Limb (tissue), 2 donors: Measurements from ENCODE around the gene DVL1.
A peak's percentile ranks its signal among the peaks of the same experiment; 100 is the strongest.

Source experiments
- DNase-seq, 2 donors: peaks; one replicate each; pipeline ENCODE4 v3.0.0-alpha.2; 2016; ENCODE audit errors: extremely low spot score in 2 of 2

The DVL1 gene

GRCh38 chr1:1299686-1300351 lies 49.4 kb downstream of the DVL1 start:
- DNase-seq: no peak

GRCh38 chr1:1298861-1299685 lies 50.1 kb downstream of the DVL1 start:
- DNase-seq: peak in 1 of 2 donors; percentile 81

DNA sequence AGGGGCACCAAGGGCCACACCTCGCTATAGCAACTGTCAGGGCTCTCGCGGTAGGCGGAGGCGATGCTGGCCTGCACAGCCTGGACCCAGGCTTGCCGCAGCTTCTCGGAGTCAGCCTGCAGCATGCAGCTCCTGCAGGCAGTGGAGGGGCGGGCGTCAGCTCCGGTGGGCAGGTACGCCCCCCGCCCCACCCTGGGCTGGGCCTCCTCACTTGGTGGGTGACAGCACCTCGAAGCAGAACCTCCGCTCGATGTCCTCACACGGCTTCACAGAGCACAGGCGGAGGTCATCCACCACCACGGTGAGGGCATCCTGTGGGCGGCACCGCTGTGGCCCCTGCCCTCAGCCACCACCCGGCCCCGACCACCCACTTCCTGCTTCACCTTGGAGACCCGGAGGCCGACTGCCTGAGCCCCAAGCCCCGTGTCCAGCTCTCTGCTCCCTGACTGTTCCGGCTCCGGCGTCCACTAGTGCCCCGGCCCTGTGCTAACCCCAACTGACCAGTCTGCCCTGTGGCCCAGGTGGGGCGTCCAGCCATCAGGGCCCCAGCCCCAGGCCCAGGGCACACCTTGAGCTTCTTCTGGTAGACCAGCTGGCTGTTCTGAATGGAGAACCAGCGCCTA lies 51.3 kb downstream of the DVL1 start:
- DNase-seq: no peak

DNA sequence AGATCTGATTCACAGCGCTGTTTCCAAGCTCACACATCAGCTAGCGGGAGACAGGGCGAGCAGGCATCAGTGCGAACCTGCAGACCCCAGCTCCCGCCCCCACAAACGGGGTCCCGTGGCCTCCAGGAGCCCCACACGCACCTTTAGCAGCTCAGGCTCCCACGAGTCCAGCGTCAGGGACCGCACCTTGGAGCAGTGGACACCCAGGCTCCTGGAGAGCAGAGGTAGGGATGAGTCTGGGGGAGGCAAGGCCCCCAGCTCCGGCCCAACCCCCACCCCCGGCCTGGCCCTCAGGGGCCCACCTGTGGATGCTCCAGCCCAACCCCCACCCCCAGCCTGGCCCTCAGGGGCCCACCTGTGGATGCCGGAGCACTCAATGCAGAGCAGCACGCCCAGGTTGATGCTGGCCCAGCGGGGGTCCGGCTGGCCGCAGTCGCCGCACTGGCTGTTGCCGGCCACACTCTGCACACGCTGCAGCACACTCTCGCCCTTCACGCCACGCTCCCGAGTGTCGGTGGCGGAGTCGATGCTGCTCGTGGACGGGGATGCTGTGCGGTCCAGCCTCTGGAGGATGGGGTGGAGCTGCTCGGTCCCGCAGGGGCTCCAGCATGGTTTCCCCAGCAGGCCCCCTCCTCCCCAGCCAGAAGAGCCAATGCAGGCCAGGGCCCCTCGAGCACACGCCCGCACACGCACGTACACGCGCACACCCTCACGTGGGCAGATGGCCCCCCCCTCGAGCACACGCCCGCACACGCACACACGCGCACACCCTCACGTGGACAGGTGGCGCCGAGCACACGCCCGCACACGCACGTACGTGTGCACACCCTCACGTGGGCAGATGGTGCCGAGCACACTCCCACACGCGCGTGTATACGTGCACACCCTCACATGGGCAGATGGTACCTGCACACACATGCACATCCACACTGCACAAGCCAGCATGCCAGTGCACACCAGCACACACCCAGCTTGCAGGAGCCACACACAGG lies 52.9 kb downstream of the DVL1 start:
- DNase-seq: no peak

DNA sequence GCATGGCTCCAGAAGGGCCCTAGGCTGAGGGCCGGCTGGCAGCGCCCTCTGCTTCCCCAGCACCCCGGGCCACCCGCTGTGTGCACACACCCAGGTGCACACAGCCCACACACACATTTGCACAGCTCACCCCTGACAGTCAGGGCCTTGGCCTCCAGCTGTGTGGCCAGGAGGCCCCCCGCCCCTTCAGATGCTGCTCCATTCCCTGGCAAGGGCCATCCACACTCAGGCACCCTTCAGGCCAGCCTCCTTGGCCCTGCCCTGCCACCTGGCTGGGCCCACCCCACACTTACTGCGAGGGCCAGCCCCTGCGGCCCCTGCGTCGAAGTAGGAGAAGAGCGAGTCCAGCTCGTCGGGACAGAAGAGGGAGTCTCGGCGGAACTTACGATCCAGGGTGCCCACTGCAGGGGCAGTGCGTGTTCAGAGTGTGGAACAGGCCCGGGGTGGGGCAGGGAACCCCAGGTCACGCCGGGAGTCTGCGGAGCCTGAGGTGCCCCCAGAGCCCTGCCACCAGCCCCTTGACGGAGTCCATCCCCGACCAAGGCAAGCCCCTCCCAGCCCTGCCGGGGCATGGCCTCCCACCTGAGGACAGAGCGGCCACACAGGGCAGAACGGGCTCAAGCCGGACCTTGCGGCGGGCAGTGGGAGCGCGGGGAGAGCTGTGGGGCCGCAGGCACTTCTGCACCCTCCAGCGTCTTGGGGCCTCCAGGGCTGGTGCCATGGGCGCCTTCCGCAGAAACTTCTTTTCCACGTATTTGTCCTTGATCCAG lies 53.9 kb downstream of the DVL1 start:
- DNase-seq: no peak

DNA sequence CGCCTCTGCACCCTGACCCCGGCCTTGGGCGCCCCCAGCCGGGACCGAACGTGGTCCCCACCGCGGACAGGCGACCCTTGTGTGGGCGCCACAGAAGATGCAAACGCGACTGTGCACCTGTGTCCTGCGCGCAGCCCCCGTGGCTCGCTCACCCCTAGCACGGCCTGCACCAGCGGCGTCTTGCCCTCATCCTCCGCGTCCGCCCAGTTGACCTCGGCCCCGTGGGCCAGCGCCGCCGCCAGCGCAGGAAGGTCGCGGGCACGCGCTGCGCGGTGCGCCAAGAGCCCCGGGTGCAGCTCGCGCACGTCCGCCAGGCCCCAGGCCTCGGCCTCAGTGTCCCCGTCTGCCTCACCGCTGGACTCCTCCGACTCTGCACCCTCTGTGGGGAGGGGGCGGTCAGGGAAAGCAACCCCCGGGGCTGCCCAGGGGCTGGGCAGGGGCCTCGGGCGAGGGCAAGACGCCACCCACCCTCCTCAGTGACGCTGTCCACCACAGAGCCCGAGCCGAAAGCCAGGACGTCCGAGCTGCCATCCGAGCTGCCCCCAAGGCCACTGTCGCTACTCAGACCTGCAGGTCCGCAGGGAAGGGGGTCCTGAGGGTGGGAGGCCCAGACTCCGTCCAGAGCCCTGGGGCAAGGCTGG lies 54.8 kb downstream of the DVL1 start:
- no peak for DNase-seq

GRCh38 chr1:1293263-1294249 lies 55.7 kb downstream of the DVL1 start:
- DNase-seq: no peak

GRCh38 chr1:1292851-1293250 lies 56.4 kb downstream of the DVL1 start:
- DNase-seq: no peak

DNA sequence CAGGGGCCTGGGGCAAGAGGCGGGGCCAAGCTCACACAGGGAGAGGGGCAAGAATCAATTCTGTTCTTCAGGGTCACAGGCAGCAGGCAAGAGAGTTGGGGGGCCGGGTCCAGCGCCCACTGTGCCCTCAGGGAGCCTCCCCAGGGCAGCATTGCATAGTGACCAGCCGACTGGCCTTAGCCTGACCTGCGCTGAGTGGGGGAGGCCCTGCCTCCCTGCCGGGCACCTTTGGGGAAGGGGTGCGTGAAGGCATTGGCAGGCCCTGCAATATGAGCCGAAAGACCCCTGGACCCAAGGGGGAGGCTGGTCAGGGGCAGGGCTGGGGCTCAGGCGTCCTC lies 56.8 kb downstream of the DVL1 start:
- no peak for DNase-seq

DNA sequence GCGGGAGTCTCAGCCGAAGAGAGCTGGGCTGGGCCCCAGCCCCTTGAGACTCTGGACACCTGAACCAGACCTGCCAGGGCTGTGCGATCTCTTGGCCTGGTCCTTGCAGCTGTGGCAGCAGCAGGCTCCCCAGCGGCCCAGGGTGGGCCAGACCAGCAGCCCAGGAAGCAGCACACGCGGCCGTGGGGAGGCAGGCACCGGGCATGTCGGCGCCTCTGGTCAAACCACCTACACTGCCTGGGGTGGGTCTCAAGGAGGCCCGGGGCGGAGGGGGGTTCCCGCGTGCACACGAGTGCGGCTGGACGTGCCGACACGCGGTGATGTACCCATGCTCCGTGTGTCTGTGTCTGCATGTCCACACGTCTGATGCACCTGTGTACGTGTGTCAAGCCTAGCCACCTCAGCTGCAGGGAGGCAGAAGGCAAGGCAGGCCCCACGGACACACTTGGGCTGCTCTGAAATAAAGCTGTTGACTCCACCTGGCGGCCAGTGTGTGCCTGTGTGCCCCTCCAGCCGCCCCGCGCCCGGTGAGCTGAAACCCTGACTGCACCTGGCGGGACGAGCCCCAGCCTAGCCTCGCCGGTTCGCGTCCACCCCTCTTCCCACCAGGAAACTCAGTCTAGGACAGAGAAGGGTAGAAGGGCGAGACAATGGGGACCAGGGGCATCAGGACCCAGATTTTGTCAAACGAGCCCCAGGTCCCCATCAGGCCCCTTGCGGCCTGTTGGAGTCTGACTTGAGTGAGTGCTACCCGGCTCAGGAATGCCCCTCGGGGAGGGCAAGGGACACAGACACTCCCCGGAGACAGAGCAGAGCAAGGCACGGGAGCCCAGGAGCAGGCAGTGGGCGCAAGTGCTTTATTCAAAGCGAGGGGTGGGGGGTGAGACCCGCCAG lies 57.4 kb downstream of the DVL1 start:
- DNase-seq: peak; percentile 50 to 82

GRCh38 chr1:1291023-1291528 lies 58.1 kb downstream of the DVL1 start:
- DNase-seq: no peak

GRCh38 chr1:1290238-1290731 lies 58.9 kb downstream of the DVL1 start:
- peak in 1 of 2 donors; percentile 73 for DNase-seq

GRCh38 chr1:1287288-1288110 lies 61.7 kb downstream of the DVL1 start:
- DNase-seq: no peak

GRCh38 chr1:1286313-1287261 lies 62.6 kb downstream of the DVL1 start:
- DNase-seq: no peak

DNA sequence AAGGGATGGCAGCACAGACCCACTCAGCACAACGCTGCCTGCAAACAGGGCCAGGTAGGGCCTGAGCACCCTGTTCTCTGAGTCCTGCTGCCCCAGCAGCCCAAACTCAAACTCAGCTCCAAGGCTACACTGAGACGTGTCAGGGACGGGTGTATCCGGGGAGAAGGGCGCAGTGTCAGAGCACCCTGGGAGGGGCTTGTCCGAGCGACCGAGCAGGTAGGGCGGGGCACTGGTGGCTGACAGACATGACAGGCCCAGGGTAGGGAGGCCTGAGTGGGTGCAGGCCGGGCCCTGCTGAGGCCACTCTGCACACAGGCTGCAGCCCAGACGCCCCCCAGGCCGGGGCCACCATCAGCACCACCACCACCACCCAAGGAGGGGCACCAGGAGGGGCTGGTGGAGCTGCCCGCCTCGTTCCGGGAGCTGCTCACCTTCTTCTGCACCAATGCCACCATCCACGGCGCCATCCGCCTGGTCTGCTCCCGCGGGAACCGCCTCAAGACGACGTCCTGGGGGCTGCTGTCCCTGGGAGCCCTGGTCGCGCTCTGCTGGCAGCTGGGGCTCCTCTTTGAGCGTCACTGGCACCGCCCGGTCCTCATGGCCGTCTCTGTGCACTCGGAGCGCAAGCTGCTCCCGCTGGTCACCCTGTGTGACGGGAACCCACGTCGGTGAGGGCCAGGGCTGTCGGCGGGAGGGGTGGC lies 63.5 kb downstream of the DVL1 start:
- no peak for DNase-seq
